Central memory CD8-positive, alpha-beta T cell (primary cell): ENCODE results near the gene TMEM248.

Source experiments
- ATAC-seq: fragments of 150-1000 bp; cut with Tn5 transposase; replicated peaks from 2 replicates; pipeline ENCODE4 v1.10.0; 2022; ENCODE audit warnings: mild to moderate bottlenecking, moderate FRiP score, moderate number of reproducible peaks; ENCODE audit not compliant: poor library complexity, severe bottlenecking; ENCODE audit errors: extremely low read depth
- DNase-seq, 2 donors: peaks; one replicate each; pipeline ENCODE4 v3.0.0; 2021; ENCODE audit warnings: low spot score in 2 of 2
- H3K27ac Mint-ChIP-seq: one replicate; pipeline ENCODE4 v1.8.0; 2022; ENCODE audit warnings: low read depth, mild to moderate bottlenecking, moderate library complexity, mixed read lengths
- H3K27me3 Mint-ChIP-seq: one replicate; pipeline ENCODE4 v1.8.0; 2022; ENCODE audit warnings: mixed read lengths
- H3K36me3 Mint-ChIP-seq: one replicate; pipeline ENCODE4 v1.8.0; 2022; ENCODE audit warnings: mild to moderate bottlenecking, moderate library complexity, mixed read lengths; ENCODE audit not compliant: insufficient read depth
- H3K4me1 Mint-ChIP-seq: one replicate; pipeline ENCODE4 v1.8.0; 2022; ENCODE audit warnings: mixed read lengths
- H3K4me3 Mint-ChIP-seq: one replicate; pipeline ENCODE4 v1.8.0; 2022; ENCODE audit warnings: mild to moderate bottlenecking, moderate library complexity, mixed read lengths
- H3K9me3 Mint-ChIP-seq: one replicate; pipeline ENCODE4 v1.8.0; 2022; ENCODE audit warnings: mixed read lengths

The TMEM248 gene

GRCh38 chr7:66930341-66930740 is 9.3 kb downstream of the TMEM248 start:
- Mint-ChIP-seq H3K4me1 (peaks cover 65% of the 10 kb centered on the region), H3K4me3 (no peak overlapping the region), H3K27ac (no peak overlapping the region), H3K27me3 (no peaks in the 10 kb centered on the region), H3K36me3 (peaks cover 16% of the 10 kb centered on the region), H3K9me3 (no peaks in the 10 kb centered on the region)
- DNase-seq = no peak
- ATAC-seq = no peak

- peaks cover 13% of the 10 kb centered on the region for H3K36me3 Mint-ChIP-seq
- no peaks in the 10 kb centered on the region for H3K9me3 Mint-ChIP-seq
- DNase-seq (no peak), ATAC-seq (no peak)
- H3K27ac Mint-ChIP-seq = no peak overlapping the region
- H3K4me3 Mint-ChIP-seq = no peak overlapping the region
- H3K27me3 Mint-ChIP-seq = no peaks in the 10 kb centered on the region
- peaks cover 76% of the 10 kb centered on the region for H3K4me1 Mint-ChIP-seq
Measured at GRCh38 chr7:66933469-66933868, 12.4 kb downstream of the TMEM248 start.

- no peak overlapping the region for H3K4me3 Mint-ChIP-seq
- no peaks in the 10 kb centered on the region for H3K9me3 Mint-ChIP-seq
- H3K27ac Mint-ChIP-seq = no peak overlapping the region
- ATAC-seq (no peak), DNase-seq (no peak)
- H3K36me3 Mint-ChIP-seq = peaks cover 29% of the 10 kb centered on the region
- H3K27me3 Mint-ChIP-seq = no peaks in the 10 kb centered on the region
- H3K4me1 Mint-ChIP-seq = peaks cover 60% of the 10 kb centered on the region
Measured at GRCh38 chr7:66937940-66938339, 16.9 kb downstream of the TMEM248 start.

- H3K4me3 Mint-ChIP-seq = no peak overlapping the region
- H3K27me3 Mint-ChIP-seq = no peaks in the 10 kb centered on the region
- H3K27ac Mint-ChIP-seq = peak overlapping the region; percentile 39
- no peak for ATAC-seq
- DNase-seq = no peak
- peaks cover 49% of the 10 kb centered on the region for H3K4me1 Mint-ChIP-seq
- H3K9me3 Mint-ChIP-seq = no peaks in the 10 kb centered on the region
- H3K36me3 Mint-ChIP-seq = peaks cover 39% of the 10 kb centered on the region
Measured at GRCh38 chr7:66939325-66939724, 18.3 kb downstream of the TMEM248 start.

GRCh38 chr7:66946545-66946944 is 25.5 kb downstream of the TMEM248 start:
- Mint-ChIP-seq H3K27me3 (no peaks in the 10 kb centered on the region), H3K27ac (no peak overlapping the region), H3K4me3 (no peak overlapping the region), H3K36me3 (peaks cover 89% of the 10 kb centered on the region), H3K9me3 (no peaks in the 10 kb centered on the region), H3K4me1 (peaks cover 2% of the 10 kb centered on the region)
- DNase-seq (no peak), ATAC-seq (no peak)

GRCh38 chr7:66948480-66949109 is 27.6 kb downstream of the TMEM248 start:
- peaks cover 85% of the 10 kb centered on the region for H3K36me3 Mint-ChIP-seq
- no peak overlapping the region for H3K27ac Mint-ChIP-seq
- DNase-seq = no peak
- no peak for ATAC-seq
- no peaks in the 10 kb centered on the region for H3K27me3 Mint-ChIP-seq
- H3K4me3 Mint-ChIP-seq = no peak overlapping the region
- no peaks in the 10 kb centered on the region for H3K9me3 Mint-ChIP-seq
- no peaks in the 10 kb centered on the region for H3K4me1 Mint-ChIP-seq

GRCh38 chr7:66950311-66950710 is 29.3 kb downstream of the TMEM248 start:
- H3K27me3 Mint-ChIP-seq = no peaks in the 10 kb centered on the region
- DNase-seq (no peak), ATAC-seq (no peak)
- H3K4me3 Mint-ChIP-seq = no peak overlapping the region
- no peak overlapping the region for H3K27ac Mint-ChIP-seq
- peaks cover 79% of the 10 kb centered on the region for H3K36me3 Mint-ChIP-seq
- H3K4me1 Mint-ChIP-seq = no peaks in the 10 kb centered on the region
- no peaks in the 10 kb centered on the region for H3K9me3 Mint-ChIP-seq

GRCh38 chr7:66950763-66951162 is 29.7 kb downstream of the TMEM248 start:
- no peak for ATAC-seq
- H3K4me1 Mint-ChIP-seq = no peaks in the 10 kb centered on the region
- H3K36me3 Mint-ChIP-seq = peaks cover 79% of the 10 kb centered on the region
- no peak overlapping the region for H3K27ac Mint-ChIP-seq
- no peak for DNase-seq
- no peak overlapping the region for H3K4me3 Mint-ChIP-seq
- H3K9me3 Mint-ChIP-seq = no peaks in the 10 kb centered on the region
- no peaks in the 10 kb centered on the region for H3K27me3 Mint-ChIP-seq

- no peaks in the 10 kb centered on the region for H3K4me1 Mint-ChIP-seq
- peaks cover 79% of the 10 kb centered on the region for H3K36me3 Mint-ChIP-seq
- H3K9me3 Mint-ChIP-seq = no peaks in the 10 kb centered on the region
- no peak for DNase-seq
- H3K27me3 Mint-ChIP-seq = no peaks in the 10 kb centered on the region
- no peak for ATAC-seq
- H3K27ac Mint-ChIP-seq = peak overlapping the region; percentile 18
- no peak overlapping the region for H3K4me3 Mint-ChIP-seq
Measured at GRCh38 chr7:66952343-66953043, 31.5 kb downstream of the TMEM248 start.

GRCh38 chr7:66953044-66953427 is 32.0 kb downstream of the TMEM248 start:
- no peak for DNase-seq
- H3K9me3 Mint-ChIP-seq = no peaks in the 10 kb centered on the region
- H3K27ac Mint-ChIP-seq = peak overlapping the region; percentile 18
- H3K4me3 Mint-ChIP-seq = no peak overlapping the region
- peaks cover 75% of the 10 kb centered on the region for H3K36me3 Mint-ChIP-seq
- no peak for ATAC-seq
- H3K4me1 Mint-ChIP-seq = no peaks in the 10 kb centered on the region
- no peaks in the 10 kb centered on the region for H3K27me3 Mint-ChIP-seq

- no peaks in the 10 kb centered on the region for H3K9me3 Mint-ChIP-seq
- no peak overlapping the region for H3K27ac Mint-ChIP-seq
- no peak overlapping the region for H3K4me3 Mint-ChIP-seq
- no peaks in the 10 kb centered on the region for H3K27me3 Mint-ChIP-seq
- DNase-seq = no peak
- ATAC-seq = no peak
- H3K36me3 Mint-ChIP-seq = peaks cover 41% of the 10 kb centered on the region
- H3K4me1 Mint-ChIP-seq = no peaks in the 10 kb centered on the region
Measured at GRCh38 chr7:66957595-66958290, 36.7 kb downstream of the TMEM248 start.

GRCh38 chr7:66958538-66959350 is 37.7 kb downstream of the TMEM248 start:
- Mint-ChIP-seq H3K4me1 (no peaks in the 10 kb centered on the region), H3K27ac (no peak overlapping the region), H3K36me3 (peaks cover 32% of the 10 kb centered on the region), H3K9me3 (no peaks in the 10 kb centered on the region), H3K4me3 (no peak overlapping the region), H3K27me3 (no peaks in the 10 kb centered on the region)
- DNase-seq = no peak
- ATAC-seq = no peak
